Smooth muscle cell (in vitro differentiated cells): ENCODE data around the gene MLXIP. TPM values are rescaled to one million over a fixed set of nuclear protein-coding genes. Genes with fewer than 3 reads are reported as not detected.

ENCODE experiments used
- DNase-seq: peaks from one replicate; lab custom pipeline; 2025; ENCODE audit not compliant: unreplicated experiment; lab: John Stamatoyannopoulos, UW
- H2AFZ ChIP-seq: fragments of 200-600 bp; sonication (generic); 2 replicates; pipeline ENCODE4 v1.6.0; 2016; ENCODE audit warnings: antibody characterized with exemption, low read depth, mild to moderate bottlenecking
- H3F3A ChIP-seq: fragments of 200-600 bp; sonication (generic); 2 replicates; pipeline ENCODE4 v1.6.0; 2017; ENCODE audit warnings: antibody characterized with exemption, low read depth
- H3K27ac ChIP-seq: fragments of 200-600 bp; sonication (generic); 2 replicates; pipeline ENCODE4 v1.5.1; 2016; ENCODE audit warnings: low read depth, mild to moderate bottlenecking
- H3K27me3 ChIP-seq: fragments of 200-600 bp; sonication (generic); 2 replicates; pipeline ENCODE4 v1.6.1; 2016; ENCODE audit warnings: low read depth, mild to moderate bottlenecking
- H3K36me3 ChIP-seq: fragments of 200-600 bp; sonication (generic); 2 replicates; pipeline ENCODE4 v1.5.1; 2016; ENCODE audit warnings: low read depth
- H3K4me1 ChIP-seq: fragments of 200-600 bp; sonication (generic); 2 replicates; pipeline ENCODE4 v1.5.1; 2016; ENCODE audit warnings: low read depth
- H3K4me2 ChIP-seq: fragments of 200-600 bp; sonication (generic); 2 replicates; pipeline ENCODE4 v1.6.0; 2016; ENCODE audit warnings: mild to moderate bottlenecking
- H3K4me3 ChIP-seq: fragments of 200-600 bp; sonication (generic); 2 replicates; pipeline ENCODE4 v1.5.1; 2016; ENCODE audit warnings: mild to moderate bottlenecking
- H3K79me2 ChIP-seq: fragments of 200-600 bp; sonication (generic); 2 replicates; pipeline ENCODE4 v1.6.0; 2016; ENCODE audit warnings: low read depth, mild to moderate bottlenecking
- H3K9ac ChIP-seq: fragments of 200-600 bp; sonication (generic); 2 replicates; pipeline ENCODE4 v1.6.0; 2016; ENCODE audit warnings: low read depth
- H3K9me3 ChIP-seq: fragments of 200-600 bp; sonication (generic); replicated peaks from 2 replicates; pipeline ENCODE4 v1.5.1; 2016; ENCODE audit warnings: low read depth
- H4K20me1 ChIP-seq: fragments of 200-600 bp; sonication (generic); 2 replicates; pipeline ENCODE4 v1.6.0; 2016; ENCODE audit warnings: low read depth
- WGBS: methylation state at CpG from one replicate; pipeline ENCODE4 v1.1.7; 2016; ENCODE audit warnings: low lambda C conversion rate; 5-methylcytosine and 5-hydroxymethylcytosine counted together
- polyA plus RNA-seq: library from polyadenylated mRNA; unstranded; fragments of >200 nt; fragmentation: Nextera tagmentation; extraction: Ambion mirVana; gene quantifications from 2 replicates; pipeline ENCODE4 v1.2.1, GENCODE V29; 2016
- total RNA-seq: library from RNA; depleted of rRNA; stranded (reverse); fragments of >200 nt; gene quantifications from 2 replicates; pipeline ENCODE4 v1.2.3, GENCODE V29; 2014
- TF ChIP-seq, protein P1 (sequence below): fragments of 200-600 bp; sonication (generic); IDR thresholded peaks from 2 replicates; pipeline ENCODE4 v1.5.1; 2017; ENCODE audit warnings: borderline replicate concordance, mild to moderate bottlenecking, antibody characterized with exemption; ENCODE audit not compliant: insufficient read depth, poor library complexity, severe bottlenecking

MLXIP gene
- total and polyA plus RNA-seq, 2 experiments from 2014 or later, result 11.8 to 15.3 TPM

DNA sequence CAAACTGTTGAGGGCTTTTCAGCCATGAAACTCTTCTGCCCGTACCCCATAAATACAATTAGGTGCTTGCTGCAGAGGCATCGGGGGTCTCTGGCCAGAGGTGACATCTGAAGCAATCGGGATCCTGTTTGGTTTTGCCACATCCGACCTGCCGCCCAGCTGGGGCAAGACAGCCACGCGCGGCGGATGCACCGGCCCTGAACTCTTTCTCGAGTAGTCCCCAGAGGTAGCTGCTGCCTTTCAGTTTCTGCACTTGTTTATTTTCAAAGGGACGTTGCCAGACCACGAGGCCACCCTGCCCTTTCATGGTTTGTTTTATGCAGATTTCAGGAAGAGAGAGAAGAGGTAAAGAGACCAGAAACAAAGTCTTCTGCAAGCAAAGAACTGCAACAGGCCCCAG is 10.6 kb upstream of the MLXIP start:
- H3K36me3 ChIP-seq, result no peaks in the 10 kb centered on the region
- DNase-seq, result no peak

DNA sequence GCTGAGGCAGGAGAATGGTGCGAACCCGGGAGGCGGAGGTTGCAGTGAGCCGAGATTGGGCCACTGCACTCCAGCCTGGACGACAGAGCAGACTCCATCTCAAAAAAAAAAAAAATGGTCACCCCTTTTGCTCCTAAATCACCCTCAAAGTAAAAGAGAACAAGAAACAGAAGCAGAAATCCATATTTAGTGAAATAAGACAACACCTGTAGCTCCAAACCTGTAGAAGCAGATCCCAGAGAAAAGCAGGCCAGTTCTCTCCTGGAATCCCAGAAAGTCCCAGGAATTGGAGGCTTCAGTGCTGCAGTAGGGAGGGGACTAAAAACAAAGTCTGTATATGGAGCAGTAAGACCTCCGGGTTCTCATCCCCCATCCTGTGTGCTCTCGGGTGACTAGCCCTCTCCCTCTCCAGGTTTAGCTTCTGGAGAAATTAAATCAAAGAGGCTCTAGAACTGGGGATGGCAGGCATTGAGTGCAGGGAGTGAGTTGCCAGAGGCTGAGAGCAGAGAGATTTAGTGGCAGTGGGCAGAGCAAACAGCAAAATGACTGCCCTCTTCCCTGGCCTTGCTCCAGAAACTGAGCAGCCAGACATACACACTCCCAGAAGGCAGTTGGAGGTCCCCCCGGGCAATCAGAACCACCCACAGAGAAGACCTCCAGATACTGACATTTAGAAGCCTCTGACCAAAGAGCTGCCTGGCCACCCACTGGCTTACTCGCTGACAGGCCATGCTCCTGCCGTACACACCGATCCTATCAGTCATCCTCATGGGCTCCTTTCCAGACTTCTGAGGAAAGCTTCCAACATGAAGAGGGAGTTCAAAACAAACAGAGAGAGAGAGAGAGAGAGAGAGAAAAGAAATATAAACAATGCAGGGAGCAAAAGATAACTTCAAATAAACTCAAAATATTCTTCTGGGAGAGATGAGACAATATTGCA is 6.3 kb upstream of the MLXIP start:
- H2AFZ ChIP-seq, result no peak overlapping the region
- WGBS, result 57% methylated on average over 11 of the region's 11 CpGs
- H3K4me2 ChIP-seq, result peak overlapping the region; percentile 28
- TF ChIP-seq, protein P1, sequence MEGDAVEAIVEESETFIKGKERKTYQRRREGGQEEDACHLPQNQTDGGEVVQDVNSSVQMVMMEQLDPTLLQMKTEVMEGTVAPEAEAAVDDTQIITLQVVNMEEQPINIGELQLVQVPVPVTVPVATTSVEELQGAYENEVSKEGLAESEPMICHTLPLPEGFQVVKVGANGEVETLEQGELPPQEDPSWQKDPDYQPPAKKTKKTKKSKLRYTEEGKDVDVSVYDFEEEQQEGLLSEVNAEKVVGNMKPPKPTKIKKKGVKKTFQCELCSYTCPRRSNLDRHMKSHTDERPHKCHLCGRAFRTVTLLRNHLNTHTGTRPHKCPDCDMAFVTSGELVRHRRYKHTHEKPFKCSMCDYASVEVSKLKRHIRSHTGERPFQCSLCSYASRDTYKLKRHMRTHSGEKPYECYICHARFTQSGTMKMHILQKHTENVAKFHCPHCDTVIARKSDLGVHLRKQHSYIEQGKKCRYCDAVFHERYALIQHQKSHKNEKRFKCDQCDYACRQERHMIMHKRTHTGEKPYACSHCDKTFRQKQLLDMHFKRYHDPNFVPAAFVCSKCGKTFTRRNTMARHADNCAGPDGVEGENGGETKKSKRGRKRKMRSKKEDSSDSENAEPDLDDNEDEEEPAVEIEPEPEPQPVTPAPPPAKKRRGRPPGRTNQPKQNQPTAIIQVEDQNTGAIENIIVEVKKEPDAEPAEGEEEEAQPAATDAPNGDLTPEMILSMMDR, result no peak
- peak; percentile 11 for DNase-seq
- H4K20me1 ChIP-seq, result no peaks in the 10 kb centered on the region
- H3K27me3 ChIP-seq, result no peaks in the 10 kb centered on the region
- H3F3A ChIP-seq, result no peaks in the 10 kb centered on the region
- H3K27ac ChIP-seq, result peak overlapping the region; percentile 22
- no peaks in the 10 kb centered on the region for H3K4me1 ChIP-seq
- H3K79me2 ChIP-seq, result no peaks in the 10 kb centered on the region
- no peaks in the 10 kb centered on the region for H3K36me3 ChIP-seq
- H3K4me3 ChIP-seq, result no peak overlapping the region
- no peaks in the 10 kb centered on the region for H3K9me3 ChIP-seq
- no peak overlapping the region for H3K9ac ChIP-seq

More for the DNA sequence above, 10.6 kb upstream of the MLXIP start:
- H3K27ac ChIP-seq, result no peak overlapping the region
- H3K4me2 ChIP-seq, result no peak overlapping the region
- no peaks in the 10 kb centered on the region for H3K9me3 ChIP-seq
- H3K4me1 ChIP-seq, result peaks cover 21% of the 10 kb centered on the region
- H2AFZ ChIP-seq, result no peak overlapping the region
- no peak overlapping the region for H3K4me3 ChIP-seq
- TF ChIP-seq, protein P1, result no peak
- WGBS, result 87% methylated on average over 13 of the region's 13 CpGs
- H4K20me1 ChIP-seq, result no peaks in the 10 kb centered on the region
- H3F3A ChIP-seq, result peaks cover 9% of the 10 kb centered on the region
- no peaks in the 10 kb centered on the region for H3K79me2 ChIP-seq
- H3K9ac ChIP-seq, result no peak overlapping the region
- H3K27me3 ChIP-seq, result no peaks in the 10 kb centered on the region

GRCh38 chr12:122073815-122074214 is 4.7 kb upstream of the MLXIP start:
- Histone ChIP-seq H3K27me3 (no peaks in the 10 kb centered on the region), H3K27ac (no peak overlapping the region), H4K20me1 (no peaks in the 10 kb centered on the region), H2AFZ (no peak overlapping the region), H3K9ac (no peak overlapping the region), H3F3A (no peaks in the 10 kb centered on the region), H3K79me2 (no peaks in the 10 kb centered on the region), H3K4me3 (no peak overlapping the region), H3K36me3 (no peaks in the 10 kb centered on the region), H3K4me2 (no peak overlapping the region), H3K4me1 (peaks cover 5% of the 10 kb centered on the region), H3K9me3 (no peaks in the 10 kb centered on the region)
- 89% methylated on average over 1 of the region's 1 CpG for whole genome bisulfite sequencing
- DNase-seq, result no peak
- TF ChIP-seq, protein P1, result no peak
